H54 (cell line): Measurements from ENCODE around the gene SH2D5.
"Not testable (repeated sequence)": the region's sequence is repeated elsewhere in the genome, so short reads cannot be mapped to it uniquely, and the experiment has no call there.

Experiments
- DNase-seq: peaks from one replicate; pipeline ENCODE4 v3.0.0; 2011; ENCODE audit warnings: low spot score, mixed read lengths; ENCODE audit not compliant: insufficient read length
- FAIRE-seq: peaks from 3 replicates; lab custom pipeline; 2011; peaks lifted over from hg19 to GRCh38; lab: Jason Lieb, UNC
- POLR2A ChIP-seq: IDR thresholded peaks from 2 replicates; pipeline ENCODE4 v1.6.1; 2011; ENCODE audit warnings: low read depth, mild to moderate bottlenecking, low read length

The SH2D5 gene

DNA sequence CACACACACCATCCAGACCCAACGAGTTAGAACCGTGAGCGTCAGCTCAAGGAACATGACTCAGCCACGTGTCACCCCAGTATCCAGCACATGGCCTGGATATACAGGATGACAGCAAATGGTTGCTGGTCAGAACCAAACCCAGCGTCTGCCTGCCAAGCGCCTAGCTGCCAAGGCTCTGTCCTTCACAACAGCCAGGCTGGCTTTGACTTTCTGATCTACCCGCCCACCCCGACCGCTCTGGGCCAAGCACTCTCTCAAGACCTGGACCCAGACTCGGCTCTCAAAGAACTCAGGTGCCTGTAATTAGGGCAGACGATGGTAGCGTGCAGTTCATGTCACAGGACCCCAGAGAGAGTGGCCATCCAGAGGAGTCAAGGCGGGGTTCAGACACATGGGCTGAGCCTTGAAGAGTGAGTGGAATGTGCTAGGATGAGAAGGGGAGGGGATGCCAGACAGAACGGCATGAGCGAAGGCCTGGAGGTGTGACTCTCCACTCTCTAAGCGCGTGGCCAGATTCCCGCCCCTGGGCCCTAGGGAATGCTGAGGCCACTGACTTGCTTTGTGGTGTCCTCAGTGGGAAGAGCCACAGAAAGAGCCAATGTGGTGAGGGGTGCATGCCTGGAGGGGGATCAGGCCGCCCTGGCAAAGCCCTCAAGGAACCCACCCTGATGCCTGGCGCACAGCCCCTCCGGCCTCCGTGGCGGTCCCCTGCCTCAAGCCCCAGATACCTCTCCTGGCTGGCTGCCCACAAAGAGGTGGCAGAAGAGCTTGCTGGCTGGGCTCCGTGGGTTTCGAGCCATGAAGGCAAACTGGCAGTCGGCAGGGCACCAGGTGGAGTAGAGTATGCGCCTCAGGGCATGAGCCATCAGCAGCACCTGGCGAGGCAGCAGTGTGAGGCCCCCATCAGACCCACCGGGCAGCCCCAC, 7.0 kb downstream of the SH2D5 start:
- TF ChIP-seq POLR2A, result no peak
- peak; percentile 6 for FAIRE-seq
- DNase-seq, result no peak

- no peak for TF ChIP-seq POLR2A
- DNase-seq (no peak), FAIRE-seq (no peak)
These were observed 7.9 kb downstream of the SH2D5 start for GRCh38 chr1:20724364-20725188.

- DNase-seq, result no peak
- FAIRE-seq, result no peak
- no peak for TF ChIP-seq POLR2A
These were observed 8.8 kb downstream of the SH2D5 start for GRCh38 chr1:20723537-20724363.

- FAIRE-seq, result no peak
- no peak for TF ChIP-seq POLR2A
- DNase-seq, result no peak
These were observed 9.4 kb downstream of the SH2D5 start for GRCh38 chr1:20723159-20723536.

DNA sequence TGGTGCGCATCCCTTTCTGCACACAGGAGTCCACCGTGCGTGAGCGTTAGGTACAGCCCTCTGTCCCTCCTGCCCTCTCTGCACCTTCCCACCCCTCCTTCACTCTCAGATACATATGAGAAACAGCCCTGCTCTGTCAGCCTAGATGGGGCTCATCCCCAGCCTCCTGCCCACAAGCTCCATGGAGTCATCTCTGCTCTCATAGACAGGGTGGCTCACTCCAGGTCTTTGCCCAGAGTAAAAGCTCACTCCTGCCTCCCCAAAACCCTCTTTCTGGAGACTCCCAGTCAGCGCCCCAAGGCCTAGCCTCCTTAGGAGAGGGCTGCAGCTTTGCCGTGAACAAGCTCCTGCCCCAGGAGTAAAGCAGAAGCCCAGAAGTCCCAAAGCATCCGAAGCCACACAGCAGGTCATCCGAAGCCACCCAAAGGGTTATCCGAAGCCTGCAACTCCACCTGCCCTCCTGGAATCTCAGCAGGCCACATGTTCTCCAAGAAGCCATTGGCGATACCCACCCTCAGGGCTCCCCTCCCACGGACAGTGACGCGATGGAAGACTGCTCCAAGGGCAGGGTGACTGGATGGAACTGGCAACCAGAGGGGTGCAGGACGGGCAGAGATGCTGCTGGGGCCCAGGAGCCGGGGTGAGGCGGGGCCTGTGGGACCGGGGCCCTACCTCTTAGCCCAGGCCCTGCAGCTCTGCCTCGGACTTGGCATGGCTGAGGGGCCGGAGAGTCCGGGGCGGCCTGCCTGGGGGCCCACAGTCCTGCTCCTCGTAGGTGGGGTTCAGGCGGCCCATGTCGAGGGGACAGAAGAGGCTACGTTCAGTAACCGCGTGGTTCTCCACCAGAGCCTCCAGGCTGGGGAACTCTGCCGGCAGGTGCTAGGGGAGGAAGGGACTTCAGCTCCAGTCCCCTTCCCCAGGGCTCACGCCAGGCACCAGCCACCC, 11.1 kb downstream of the SH2D5 start:
- DNase-seq, result no peak
- no peak for FAIRE-seq
- TF ChIP-seq POLR2A, result no peak

DNA sequence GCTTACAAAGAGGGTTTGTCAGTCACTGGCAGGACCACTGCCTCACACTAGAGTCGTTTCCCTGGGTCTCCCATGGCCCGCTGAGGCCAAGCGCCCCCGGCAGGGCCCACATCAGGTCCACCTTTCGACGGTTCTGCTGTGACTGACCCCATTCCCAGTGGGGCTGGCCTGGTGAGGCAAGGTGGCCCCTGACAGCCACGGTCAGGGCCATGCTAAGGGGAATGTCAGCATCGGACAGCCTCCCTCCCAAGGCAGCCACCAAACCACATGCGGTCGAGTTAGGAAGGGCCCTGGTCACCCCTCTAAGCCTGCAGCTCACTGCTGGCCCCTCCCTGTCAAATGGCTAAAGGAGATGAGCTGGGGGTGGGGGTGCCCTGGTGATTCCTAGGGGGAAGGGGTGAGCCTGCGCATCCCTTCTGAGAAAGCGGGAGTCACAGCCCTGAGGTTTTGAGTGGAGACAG, 11.8 kb downstream of the SH2D5 start:
- no peak for TF ChIP-seq POLR2A
- DNase-seq, result no peak
- FAIRE-seq, result no peak

DNA sequence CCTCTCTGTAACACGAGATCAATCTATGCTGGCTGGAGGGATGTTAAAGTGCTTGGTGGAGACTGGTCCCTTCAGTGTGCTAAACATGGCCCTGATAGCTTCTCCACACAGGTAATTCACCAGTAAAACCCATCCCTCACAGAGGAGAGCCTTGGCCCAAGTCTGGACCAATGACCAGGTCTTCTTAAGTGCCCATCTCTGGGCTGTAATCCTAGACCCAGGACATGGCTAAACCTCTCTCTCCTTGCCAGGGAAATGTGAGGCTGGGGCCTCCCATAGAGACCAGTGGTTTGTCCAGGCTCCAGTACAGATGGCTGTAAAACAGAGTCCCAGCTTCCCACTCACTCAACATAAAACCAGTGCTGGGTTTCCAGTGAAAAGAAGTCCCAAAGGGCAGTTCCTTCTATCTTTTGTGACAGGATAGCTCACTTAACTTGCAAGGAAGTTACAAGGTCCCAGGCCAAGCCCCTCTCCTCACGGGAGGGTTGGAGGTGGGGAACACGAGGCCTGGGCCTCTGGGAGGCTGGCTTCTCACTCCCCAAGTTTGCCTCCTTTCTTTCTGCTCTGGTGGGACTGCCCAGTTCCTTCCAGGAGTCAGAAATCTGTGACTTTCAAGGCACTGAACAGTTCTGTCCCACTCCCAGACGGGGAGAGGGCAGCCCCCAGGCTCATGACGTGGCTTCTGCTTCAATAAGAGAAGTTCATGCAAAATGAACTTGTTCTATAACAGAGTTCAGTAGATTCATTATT, 12.5 kb downstream of the SH2D5 start:
- no peak for TF ChIP-seq POLR2A
- DNase-seq (no peak), FAIRE-seq (no peak)

- no peak for FAIRE-seq
- no peak for TF ChIP-seq POLR2A
- DNase-seq, result no peak
These were observed 13.2 kb downstream of the SH2D5 start for GRCh38 chr1:20719261-20719660.

DNA sequence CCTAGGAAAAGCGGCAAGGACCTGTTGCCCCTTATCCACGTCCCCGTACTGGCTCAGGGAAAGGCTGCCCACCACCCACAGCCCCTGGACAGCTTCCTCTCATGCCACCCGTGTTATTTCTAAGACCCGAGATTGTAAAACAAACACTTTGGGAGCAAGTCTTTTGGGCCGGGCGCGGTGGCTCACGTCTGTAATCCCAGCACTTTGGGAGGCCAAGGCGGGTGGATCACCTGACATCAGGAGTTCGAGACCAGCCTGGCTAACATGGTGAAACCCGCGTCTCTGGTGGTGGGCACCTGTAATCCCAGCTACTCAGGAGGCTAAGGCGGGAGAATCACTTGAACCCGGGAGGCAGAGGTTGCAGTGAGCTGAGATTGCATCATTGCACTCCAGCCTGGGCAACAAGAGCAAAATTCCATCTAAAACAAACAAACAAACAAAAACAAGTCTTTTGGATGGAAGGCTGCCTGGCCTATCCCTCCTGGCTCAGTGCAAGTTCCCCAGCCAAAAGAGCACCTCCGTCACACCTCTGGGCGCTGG, 14.1 kb downstream of the SH2D5 start:
- not testable (repeated sequence) for DNase-seq, FAIRE-seq

GRCh38 chr1:20717452-20718342, 14.8 kb downstream of the SH2D5 start, which contains the start of gene KIF17:
Gene KIF17, minus strand, starts transcription at chr1:20718007. Its CDS starts 301 bp downstream, at chr1:20717706.
- TF ChIP-seq POLR2A, result no peak
- DNase-seq (no peak), FAIRE-seq (no peak)

DNA sequence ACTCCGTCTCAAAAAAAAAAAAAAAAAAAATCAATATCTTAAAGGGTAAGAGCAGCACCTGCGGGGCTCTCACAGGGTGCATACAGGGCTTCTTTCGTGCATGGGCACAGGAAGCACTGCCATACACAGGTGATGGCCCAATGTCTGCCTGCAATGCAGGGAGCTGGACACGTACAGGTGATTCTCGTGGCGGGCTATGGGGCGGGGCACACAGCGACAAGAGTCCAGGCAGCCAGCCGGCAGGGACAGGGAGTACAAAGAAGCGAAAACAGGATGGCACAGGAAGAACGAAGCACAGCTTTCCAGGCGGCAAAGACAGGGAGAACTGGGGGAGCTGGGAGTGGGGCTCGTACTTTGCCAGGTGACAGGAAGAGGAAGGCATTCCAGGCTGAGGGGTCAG, 16.3 kb downstream of the SH2D5 start:
- DNase-seq, result no peak
- TF ChIP-seq POLR2A, result no peak
- no peak for FAIRE-seq
